PC-9 (cell line): ENCODE results near the gene ACOX1.

Experiments used
- CTCF ChIP-seq: fragments of 200-600 bp; sonication (generic); conservative IDR thresholded peaks from 2 replicates; pipeline ENCODE4 v1.6.1; 2017; ENCODE audit warnings: mixed run types, antibody characterized with exemption, mild to moderate bottlenecking, moderate library complexity
- EZH2 ChIP-seq: fragments of 200-600 bp; sonication (generic); IDR thresholded peaks from 2 replicates; pipeline ENCODE4 v1.8.0; 2017; ENCODE audit warnings: antibody characterized with exemption, low read depth

- TF ChIP-seq CTCF (no peak), EZH2 (no peak)
Observed at GRCh38 chr17:75998327-75998795, 19.4 kb upstream of the ACOX1 start.
